Ammon's horn (tissue), 1 donor: ENCODE data around the gene NETO2.
"Not testable (repeated sequence)": the region's sequence is repeated elsewhere in the genome, so short reads cannot be mapped to it uniquely, and the experiment has no call there.

Experiments used
- DNase-seq: peaks from one replicate; pipeline ENCODE4 v3.0.0-alpha.2; 2016; ENCODE audit warnings: low spot score

The NETO2 gene

DNA sequence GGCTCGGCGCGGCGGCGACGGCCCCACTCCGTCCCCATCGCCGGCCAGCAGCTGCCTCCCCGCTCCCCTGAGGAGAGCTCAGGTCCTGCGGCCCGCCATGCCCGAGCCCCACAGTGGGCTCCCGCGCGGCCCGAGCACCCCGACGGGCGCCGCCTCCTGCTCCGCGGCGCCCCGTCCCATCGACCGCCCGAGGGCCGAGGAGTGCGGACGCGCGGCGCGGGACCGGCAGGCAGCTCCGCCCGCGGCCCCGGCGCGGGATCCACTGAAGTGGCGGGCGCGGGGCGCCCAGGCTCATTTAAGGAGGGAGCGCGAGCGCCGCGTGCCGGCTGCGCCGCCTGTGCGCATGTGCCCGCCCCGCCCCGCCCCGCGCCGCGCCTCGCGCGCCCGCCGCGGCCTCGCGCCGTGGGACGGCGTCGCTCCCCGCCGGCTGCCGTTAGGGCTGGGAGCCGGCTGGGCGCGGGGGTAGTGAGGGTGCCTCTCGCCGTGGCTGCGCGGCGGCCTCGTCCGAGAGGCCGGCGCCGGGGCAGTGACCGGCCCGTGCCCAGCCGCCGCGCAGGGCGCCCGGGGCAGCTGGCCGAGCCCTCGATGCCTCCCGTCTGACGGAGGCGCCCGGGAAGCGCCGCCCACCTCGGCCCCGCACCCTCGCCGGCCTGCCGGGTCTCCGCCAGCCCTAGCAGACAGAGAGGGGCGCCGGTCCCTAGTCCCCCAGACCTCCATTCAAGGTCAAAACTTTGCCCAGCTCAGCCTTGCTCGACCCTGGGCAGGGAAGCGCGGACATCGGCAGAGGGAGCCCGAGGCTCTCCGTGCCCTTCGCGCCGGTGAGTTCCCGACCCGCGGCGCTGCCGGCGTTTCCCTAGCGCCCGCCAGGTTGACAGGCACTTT, at the start of gene NETO2:
Gene NETO2 (minus strand): TSS at position 269 of the 882 bp plus-strand sequence. CDS start 333 bp downstream, outside the sequence.
- peak; percentile 49 for DNase-seq

GRCh38 chr16:47182318-47182717, 38.6 kb upstream of the NETO2 start:
- no peak for DNase-seq

DNA sequence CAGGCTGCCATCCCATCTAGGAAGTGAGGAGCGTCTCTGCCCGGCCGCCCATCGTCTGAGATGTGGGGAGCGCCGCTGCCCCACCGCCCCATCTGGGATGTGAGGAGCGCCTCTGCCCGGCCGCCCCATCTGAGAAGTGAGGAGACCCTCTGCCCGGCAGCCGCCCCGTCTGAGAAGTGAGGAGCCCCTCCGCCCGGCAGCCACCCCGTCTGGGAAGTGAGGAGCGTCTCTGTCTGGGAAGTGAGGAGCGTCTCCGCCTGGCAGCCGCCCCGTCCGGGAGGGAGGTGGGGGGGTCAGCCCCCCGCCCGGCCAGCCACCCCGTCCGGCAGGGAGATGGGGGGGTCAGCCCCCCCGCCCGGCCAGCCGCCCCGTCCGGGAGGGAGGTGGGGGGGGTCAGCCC, 37.3 kb upstream of the NETO2 start:
- not testable (repeated sequence) for DNase-seq

DNA sequence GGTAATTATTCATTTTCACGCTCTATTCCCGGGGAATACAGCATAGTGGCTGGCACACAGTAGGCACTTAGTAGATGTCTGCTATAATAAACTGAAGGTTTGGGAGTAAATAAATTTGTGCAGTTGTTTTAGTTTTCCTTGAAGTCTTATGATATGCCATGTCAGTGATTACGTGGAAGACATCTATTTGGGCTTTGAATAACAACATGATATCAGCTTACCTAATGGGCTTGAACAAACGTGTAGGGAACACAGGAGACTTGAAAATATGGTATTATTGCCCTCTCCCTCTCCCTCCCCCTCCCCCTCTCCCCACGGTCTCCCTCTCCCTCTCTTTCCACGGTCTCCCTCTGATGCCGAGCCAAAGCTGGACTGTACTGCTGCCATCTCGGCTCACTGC, 36.3 kb upstream of the NETO2 start:
- DNase-seq, result no peak

GRCh38 chr16:47175152-47175551, 31.4 kb upstream of the NETO2 start:
- DNase-seq, result no peak

- DNase-seq, result no peak
Measured at GRCh38 chr16:47162670-47163420, 19.1 kb upstream of the NETO2 start.

- no peak for DNase-seq
Measured at GRCh38 chr16:47161464-47161863, 17.7 kb upstream of the NETO2 start.

DNA sequence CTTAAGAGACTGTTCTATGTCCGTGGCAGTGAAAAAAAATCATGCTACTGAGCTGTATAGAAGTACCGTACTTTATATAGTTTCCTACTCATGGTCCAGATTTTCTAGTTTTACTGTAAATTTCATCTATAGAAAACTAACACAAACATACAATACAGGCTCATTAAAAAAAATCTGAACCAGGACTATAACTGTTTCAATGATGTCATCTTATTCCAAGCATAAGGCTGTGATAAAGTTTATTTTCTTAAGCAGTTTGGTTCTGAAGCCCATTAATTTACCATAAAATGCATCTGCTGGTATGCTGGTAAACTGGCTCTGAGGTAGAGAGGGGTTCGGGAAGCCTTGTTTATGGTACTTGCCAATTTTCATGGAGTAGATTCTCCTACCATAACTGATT, 16.7 kb upstream of the NETO2 start:
- no peak for DNase-seq

DNA sequence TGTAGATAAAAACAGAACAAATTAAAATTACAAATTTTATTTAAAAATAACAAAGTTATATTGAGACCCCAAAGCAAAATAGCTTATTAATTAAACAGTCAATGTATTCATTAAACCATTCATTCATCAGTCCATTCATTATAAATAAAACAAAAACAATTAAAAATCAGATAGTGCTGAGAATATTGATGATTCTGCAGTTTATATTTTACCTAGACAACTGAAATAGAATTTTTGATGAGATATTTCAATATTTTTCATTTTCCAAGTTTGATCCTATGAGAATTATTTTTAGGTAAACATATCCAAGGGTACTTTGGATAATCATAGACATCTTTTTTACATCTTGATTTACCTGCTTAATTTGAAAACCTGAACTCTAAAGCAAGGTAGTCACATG, 15.2 kb upstream of the NETO2 start:
- DNase-seq, result no peak

DNA sequence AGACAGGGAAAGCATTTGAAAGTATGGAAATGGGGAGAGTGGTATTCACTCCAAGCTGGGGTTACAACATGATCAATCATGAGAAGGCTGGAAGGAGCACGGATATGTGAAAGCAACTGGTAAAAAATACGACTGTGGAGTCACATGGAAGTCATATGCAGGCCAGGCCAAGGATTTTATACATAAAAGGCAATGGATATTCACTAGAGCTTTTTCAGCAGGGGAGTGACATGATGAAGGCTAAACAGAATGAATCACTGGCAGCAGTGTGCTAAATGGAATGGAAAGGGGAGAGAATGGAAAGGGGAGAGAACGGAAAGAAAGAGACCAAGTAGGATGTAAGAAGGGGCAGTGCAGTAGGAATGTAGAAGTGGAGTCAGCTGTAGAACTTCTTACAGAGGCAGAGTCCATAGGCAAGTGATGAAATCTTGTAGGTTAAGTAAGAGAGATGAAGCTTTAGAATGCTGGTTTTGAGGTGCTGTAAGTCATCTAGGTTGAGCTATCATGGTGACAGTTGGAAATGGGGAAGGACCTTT, 13.0 kb upstream of the NETO2 start:
- no peak for DNase-seq

- DNase-seq, result not testable (repeated sequence)
Measured at GRCh38 chr16:47152501-47152900, 8.8 kb upstream of the NETO2 start.

GRCh38 chr16:47150067-47150466, 6.3 kb upstream of the NETO2 start:
- no peak for DNase-seq

DNA sequence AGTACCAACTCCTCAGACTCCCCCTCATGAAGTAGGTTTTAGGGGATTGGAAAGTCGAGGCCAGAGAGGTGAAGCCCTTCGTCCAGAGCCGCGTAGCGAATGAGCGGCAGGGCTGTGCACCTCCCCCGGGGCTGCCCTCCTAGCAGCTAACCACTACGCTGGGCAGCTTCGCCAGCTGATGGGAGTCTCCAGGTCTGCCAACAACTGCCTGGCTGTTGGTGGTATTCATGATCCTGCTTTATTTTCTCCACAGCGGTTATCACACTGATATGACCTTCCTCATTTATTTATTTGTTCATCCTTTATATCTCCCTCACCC, 773 bp upstream of the NETO2 start:
- no peak for DNase-seq

- peak; percentile 12 for DNase-seq
Measured at GRCh38 chr16:47142821-47143676, 696 bp downstream of the NETO2 start.

- peak; percentile 17 for DNase-seq
Measured at GRCh38 chr16:47142486-47142820, 1.3 kb downstream of the NETO2 start.

- peak; percentile 96 for DNase-seq
Measured at GRCh38 chr16:47141773-47142485, 1.8 kb downstream of the NETO2 start.

GRCh38 chr16:47140686-47141085, 3.1 kb downstream of the NETO2 start:
- no peak for DNase-seq

DNA sequence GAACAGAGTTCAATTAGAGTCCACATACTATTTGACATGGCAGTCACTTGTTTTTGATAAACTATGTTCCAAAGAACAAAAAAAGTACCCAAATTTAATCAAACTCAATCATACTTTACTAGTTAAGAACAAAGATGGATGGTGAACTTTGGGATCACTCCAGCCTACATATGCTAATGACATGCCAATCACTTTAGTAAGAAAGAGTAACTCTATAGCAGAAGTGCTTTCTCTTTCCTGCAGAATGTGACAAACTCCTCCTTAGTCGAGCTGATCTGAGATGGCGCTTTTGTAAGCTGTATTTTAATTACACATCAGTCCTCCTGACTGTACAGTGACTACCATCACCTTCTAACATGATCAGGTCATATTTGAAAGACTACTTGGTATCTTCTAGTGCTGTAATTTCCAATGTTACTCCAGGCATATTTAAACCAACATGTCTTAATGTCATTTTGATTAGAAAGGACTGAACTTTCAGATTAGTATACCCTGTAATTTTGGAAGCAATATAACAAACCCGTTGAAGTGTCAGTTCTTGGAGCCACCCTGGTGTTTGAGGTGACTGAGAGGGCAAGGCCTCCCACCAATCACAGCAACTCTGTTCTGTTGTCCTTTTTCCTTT, 4.1 kb downstream of the NETO2 start:
- no peak for DNase-seq

- not testable (repeated sequence) for DNase-seq
Measured at GRCh38 chr16:47137925-47138324, 5.8 kb downstream of the NETO2 start.

DNA sequence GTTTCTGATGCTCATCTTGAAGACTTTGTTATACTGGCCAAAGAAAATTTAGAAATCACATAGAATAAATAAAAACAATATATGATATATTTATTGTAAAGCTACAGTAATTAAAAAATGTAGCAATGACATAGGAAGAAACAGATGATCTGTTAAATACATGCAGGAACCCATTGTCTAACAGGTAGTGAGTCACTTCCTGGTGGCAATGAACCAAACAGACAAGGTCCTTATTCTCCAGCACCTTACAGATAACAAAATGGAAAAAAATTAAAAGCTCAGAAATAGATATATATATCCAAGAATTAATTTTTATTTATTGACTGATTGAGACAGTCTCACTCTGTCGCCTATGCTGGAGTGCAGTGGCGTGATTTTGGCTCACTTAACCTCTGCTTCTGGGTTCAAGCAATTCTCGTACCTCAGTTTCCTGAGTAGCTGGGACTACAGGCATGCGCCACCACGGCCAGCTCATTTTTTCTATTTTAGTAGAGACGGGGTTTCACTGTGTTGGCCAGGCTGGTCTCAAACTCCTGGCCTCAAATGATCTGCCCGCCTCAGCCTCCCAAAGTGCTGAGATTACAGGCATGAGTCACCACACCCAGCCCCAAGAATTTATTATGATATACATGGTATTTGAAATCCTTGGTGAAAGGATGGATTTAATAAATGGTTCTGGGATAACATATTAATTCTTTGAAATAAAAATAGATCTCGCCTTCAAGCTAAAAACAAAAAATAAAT, 7.5 kb downstream of the NETO2 start:
- no peak for DNase-seq
